Hindlimb muscle (tissue), 1 donor: Measurements from ENCODE around the gene PTPN23. TPM values are rescaled to one million over a fixed set of nuclear protein-coding genes. Genes with fewer than 3 reads are reported as not detected.

Experiments used
- DNase-seq: peaks from one replicate; pipeline ENCODE4 v3.0.0-alpha.2; 2013
- polyA plus RNA-seq: library from polyadenylated mRNA; unstranded; fragments of 120-200 nt; gene quantifications from one replicate; pipeline ENCODE4 v1.2.1, GENCODE V29; 2013; ENCODE audit not compliant: insufficient read length

PTPN23 gene
- polyA plus RNA-seq, 1 donor: 28.3 TPM

GRCh38 chr3:47376393-47376792, 4.4 kb upstream of the PTPN23 start:
- no peak for DNase-seq

GRCh38 chr3:47377186-47377585, 3.6 kb upstream of the PTPN23 start:
- no peak for DNase-seq

- no peak for DNase-seq
Measured at GRCh38 chr3:47378869-47379268, 2.0 kb upstream of the PTPN23 start.

GRCh38 chr3:47379411-47379899, 1.4 kb upstream of the PTPN23 start:
- no peak for DNase-seq

GRCh38 chr3:47380026-47380600, 708 bp upstream of the PTPN23 start:
- DNase-seq: no peak

GRCh38 chr3:47381317-47382157, 716 bp downstream of the PTPN23 start:
- peak; percentile 91 for DNase-seq

- DNase-seq: no peak
Measured at GRCh38 chr3:47384425-47384824, 3.6 kb downstream of the PTPN23 start.

GRCh38 chr3:47385007-47385406, 4.2 kb downstream of the PTPN23 start:
- DNase-seq: no peak

GRCh38 chr3:47385796-47386195, 5.0 kb downstream of the PTPN23 start:
- no peak for DNase-seq

GRCh38 chr3:47392933-47393332, 12.1 kb downstream of the PTPN23 start:
- DNase-seq: no peak

- DNase-seq: no peak
Measured at GRCh38 chr3:47394140-47394870, 13.5 kb downstream of the PTPN23 start.

- DNase-seq: no peak
Measured at GRCh38 chr3:47394881-47395280, 14.1 kb downstream of the PTPN23 start.

- no peak for DNase-seq
Measured at GRCh38 chr3:47398228-47398627, 17.4 kb downstream of the PTPN23 start.

GRCh38 chr3:47399016-47399415, 18.2 kb downstream of the PTPN23 start:
- DNase-seq: no peak

GRCh38 chr3:47399531-47400270, 18.9 kb downstream of the PTPN23 start:
- DNase-seq: no peak

- DNase-seq: no peak
Measured at GRCh38 chr3:47404431-47404876, 23.6 kb downstream of the PTPN23 start.

- no peak for DNase-seq
Measured at GRCh38 chr3:47404955-47405790, 24.4 kb downstream of the PTPN23 start.

GRCh38 chr3:47405820-47406761, 25.3 kb downstream of the PTPN23 start:
- DNase-seq: no peak

GRCh38 chr3:47406762-47407149, 25.9 kb downstream of the PTPN23 start:
- no peak for DNase-seq

- no peak for DNase-seq
Measured at GRCh38 chr3:47407237-47407636, 26.4 kb downstream of the PTPN23 start.
